Measurements from ENCODE around the gene CDH4.

CDH4 gene

GRCh38 chr20:61726979-61727378 is 474.9 kb downstream of the CDH4 start:
- no peak for DNase-seq

- DNase-seq = no peak
These were observed 475.7 kb downstream of the CDH4 start for GRCh38 chr20:61727761-61728160.

- DNase-seq = no peak
These were observed 476.3 kb downstream of the CDH4 start for GRCh38 chr20:61728326-61728725.

DNA sequence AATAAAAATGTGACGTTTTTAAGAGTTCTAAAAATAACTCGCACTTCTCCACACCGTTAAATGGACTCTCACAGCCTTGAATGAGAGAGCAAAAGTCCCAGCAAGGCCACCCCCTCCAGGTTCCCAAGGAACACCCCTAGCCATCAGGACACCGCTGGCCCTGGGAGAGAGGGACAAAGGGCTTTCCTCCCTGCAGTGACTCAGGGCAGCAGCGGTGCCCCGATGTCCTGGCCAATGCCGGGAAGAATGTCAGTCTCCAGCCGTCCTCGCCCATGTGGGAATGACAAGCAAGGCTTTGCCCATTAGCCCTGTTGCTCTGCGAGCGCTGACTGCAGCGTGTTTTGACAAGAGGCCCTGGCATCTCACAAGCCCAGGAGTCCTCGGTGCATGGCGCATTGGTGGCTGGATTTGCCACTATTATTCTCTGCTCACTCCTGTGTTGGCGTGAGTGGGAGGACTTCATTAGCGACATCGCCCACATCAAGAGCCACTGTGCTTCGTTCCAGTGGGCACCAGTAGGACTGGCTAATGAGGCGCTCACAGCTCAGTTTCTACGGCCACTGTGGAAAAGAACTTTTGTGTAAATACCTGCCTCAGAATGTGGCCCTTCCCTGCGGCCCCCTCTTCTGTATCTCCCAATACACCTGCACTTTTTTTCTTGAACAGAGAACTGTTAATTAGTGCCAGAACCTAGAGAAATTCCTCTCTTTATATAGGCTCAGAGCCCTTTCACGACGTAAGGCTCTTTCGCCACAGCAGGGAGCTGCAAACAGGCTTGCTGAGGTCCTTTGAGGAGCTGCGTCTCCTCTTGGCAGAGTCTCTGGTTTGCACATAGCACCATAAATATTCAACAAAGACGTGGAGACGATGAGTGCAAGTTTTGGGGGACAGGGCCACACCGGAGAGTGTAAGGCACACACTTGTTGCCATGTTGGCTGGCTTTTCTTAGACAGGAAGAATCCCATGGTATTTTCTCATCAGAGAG is 477.0 kb downstream of the CDH4 start:
- DNase-seq = no peak

DNA sequence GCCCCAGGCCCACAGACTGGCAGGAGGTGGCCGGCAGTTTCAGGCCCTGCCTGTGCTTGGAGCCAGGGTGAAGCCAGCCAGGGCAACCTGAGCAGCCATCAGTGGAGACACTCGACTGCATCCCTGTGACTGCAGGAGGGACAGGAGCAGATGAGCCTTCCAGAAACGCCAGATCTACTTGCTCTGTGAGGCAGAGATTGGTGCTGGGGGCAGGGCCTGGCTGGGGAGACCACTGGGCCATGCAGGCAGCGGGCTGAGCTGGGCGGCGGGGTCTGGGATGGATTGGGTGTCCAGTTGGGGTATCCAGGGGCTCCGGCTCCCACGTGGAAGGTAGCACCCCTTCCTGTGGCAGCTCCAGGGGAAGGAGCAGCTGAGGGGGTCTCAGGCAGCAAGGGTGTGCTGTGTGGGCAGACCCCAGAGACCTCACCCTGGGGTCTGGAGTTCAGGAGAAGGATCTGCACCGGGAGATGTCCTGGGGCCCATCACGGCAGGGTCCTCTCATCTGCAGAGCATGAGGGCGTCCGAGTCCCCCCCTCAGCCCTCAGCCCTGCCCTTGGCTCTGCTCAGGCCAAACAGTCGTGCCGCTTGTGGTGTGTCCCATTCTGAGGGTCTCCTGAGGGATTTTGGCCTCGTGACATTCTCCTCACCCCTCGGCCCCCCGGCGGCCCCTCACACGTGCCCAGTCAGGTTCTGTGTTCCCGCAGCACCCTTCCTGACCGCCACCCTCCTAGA is 478.7 kb downstream of the CDH4 start:
- no peak for DNase-seq

DNA sequence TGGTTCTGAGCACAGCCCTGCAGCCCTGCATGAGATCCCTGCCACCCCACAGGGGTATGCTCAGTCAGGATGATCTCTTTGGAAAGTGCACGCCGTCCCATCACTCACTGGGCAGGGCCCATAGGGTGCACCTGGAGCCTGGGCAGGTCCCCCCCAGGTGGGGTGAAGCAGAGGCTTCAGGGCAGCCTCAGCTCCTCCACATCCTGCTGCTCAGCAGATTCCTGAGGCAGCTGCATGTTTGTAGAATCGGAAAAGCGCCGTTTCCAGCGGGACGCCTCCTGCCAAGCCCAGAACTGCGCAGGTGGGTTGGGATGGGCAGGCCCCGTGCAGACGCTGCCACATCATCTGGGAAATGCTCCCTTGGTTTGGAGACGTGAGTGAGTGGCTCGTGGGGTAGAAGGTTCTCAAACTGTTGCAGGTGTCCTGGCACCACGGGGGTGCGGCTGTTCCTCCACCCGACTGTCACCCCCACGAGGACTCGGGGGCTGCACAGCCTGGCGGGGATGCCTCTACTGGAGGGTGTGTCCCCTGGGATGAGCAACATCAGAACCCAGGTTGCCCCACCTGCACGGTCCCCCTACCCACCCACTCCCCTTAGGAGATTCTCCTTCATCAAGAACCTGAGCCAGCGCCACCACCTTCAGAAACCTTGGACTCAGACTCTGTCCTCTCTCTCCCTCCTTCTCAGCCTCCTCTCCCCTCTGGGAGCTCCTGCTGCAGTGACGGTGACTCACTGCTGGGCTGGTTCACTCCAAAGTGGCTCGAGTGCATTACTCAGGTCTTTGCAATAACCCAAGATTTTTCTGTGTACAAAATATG is 479.5 kb downstream of the CDH4 start:
- DNase-seq = peak in 6 of 56 donors; percentile 11 to 71 (median 32)

- no peak for DNase-seq
These were observed 480.6 kb downstream of the CDH4 start for GRCh38 chr20:61732511-61733210.

- no peak for DNase-seq
These were observed 481.2 kb downstream of the CDH4 start for GRCh38 chr20:61733216-61733615.

GRCh38 chr20:61733891-61734732 is 482.1 kb downstream of the CDH4 start:
- no peak for DNase-seq

DNA sequence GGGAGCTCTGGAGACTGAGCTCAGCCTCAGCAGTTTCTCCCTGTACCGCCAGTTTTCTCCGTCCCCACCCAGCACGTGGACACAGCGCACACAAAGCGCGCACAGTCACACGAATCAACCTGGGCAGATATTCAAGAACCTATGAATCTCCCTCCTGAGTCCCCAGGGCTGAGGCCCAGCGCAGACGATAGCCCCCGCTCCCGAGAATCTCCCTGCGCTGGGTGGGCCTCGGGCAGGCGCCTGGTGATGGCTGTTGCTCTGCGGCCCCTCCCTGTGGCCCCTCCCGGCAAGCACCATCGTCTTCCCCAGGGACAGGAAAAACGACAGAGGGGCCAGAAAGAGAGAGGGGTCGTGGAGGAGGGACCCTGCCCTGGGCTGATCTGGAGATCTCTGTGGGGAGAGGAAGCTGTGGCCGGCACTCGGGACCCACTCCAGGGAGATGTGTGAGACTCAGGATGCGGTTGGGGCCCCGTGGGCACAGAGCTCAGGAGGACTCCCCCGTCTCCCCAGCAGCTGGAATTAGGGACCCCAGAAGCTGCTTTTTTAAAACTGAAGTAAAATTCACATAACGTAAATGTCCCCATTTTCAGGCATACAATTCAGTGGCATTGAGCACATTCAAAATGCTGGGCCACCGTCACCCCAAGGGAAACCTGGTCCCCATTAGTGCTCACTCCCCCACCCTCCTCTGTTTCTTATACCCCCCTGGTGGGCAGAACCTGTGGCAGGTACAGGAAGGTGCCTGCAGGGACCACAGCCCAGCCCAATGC is 482.9 kb downstream of the CDH4 start:
- DNase-seq = no peak

DNA sequence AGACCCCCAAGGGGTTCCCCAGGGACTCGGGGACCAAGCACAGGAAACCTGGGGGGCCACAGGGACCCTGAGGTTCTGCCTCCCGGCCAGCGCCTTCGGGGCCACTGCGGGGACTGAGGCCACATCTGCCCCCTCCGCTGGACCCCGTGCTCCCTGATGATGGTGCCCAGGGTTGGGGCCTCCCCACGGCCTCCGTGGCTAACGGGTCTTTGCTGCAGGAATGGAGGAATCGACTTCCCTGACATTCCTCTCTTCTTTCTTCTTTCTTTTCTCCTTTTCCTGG is 483.4 kb downstream of the CDH4 start:
- no peak for DNase-seq

- no peak for DNase-seq
These were observed 484.1 kb downstream of the CDH4 start for GRCh38 chr20:61736001-61736635.

DNA sequence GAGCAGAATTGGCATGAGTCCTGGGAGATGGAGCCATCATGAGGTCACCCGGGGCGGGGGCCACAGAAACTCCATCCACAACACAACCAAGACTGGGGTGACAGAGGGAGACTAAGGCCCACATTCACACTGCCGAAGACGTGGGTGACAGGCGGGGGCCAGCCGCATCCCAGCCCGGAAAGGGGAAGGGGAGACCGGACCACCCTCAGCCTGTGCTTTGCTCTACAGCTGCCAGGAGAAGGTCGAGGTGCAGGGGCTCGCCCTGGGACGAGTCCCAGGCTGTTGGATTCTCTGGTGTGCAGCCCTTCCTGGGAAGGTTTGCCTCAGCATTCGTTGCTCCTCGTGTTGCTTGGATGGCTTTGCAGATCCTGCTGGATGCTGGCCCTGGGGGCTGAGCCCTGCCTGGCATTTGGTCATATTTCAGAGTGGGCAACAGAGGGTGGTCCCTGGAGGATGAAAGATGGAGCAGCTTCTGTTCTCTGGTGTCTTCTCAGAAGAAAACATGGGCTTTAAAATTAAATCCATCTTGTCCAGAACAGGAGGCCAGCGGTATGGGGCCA is 484.8 kb downstream of the CDH4 start:
- no peak for DNase-seq

GRCh38 chr20:61737346-61737745 is 485.3 kb downstream of the CDH4 start:
- DNase-seq = no peak

- DNase-seq = no peak
These were observed 485.9 kb downstream of the CDH4 start for GRCh38 chr20:61737812-61738443.

GRCh38 chr20:61738601-61739069 is 486.6 kb downstream of the CDH4 start:
- DNase-seq = no peak

DNA sequence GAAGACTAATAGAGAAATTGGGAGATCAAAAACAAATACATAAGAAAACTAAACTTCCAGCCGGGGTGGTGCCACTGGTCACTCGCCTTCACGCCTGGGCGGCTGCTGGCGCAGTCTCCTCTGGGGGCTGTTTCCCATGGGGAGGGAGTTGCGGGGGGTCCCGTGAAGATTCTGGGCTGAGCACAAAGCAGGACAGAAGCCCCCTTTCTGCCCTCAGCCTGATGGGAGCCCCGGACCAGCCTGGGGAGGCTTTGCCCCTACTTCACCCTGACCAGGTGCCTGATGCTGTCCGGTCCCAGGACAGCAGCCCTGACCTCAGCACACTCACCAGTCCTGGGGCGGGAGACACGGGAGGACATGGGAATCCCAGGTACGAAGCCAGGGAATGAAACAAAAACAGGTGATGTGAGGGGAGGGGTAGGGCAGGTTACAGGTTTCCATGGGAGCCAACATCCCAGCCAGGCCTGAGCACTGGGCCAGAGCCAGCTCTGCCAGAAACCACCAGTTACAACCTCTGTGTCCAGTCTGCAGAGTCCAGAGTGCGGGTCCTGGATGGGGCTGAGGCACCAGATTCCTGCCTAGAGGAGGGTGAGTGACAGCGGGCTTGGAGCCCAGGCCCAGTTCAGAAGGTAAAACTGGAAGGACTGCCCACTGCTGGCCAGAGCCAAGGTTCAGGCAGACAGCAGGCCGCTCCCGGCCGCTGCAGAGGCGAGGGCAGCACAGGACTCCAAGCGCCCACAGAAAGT is 487.2 kb downstream of the CDH4 start:
- DNase-seq = no peak
